GM10266 (cell line): ENCODE results near the gene NSD2.
A peak's percentile ranks its signal among the peaks of the same experiment; 100 is the strongest.
"Not testable (repeated sequence)": the region's sequence is repeated elsewhere in the genome, so short reads cannot be mapped to it uniquely, and the experiment has no call there.

Experiments
- DNase-seq: peaks from one replicate; pipeline ENCODE4 v3.0.0; 2012; ENCODE audit errors: extremely low spot score
- TF ChIP-seq, protein P1 (sequence below): IDR thresholded peaks from 2 replicates; pipeline ENCODE4 v1.5.1; 2012; ENCODE audit warnings: mild to moderate bottlenecking, low read depth; ENCODE audit not compliant: control insufficient read depth, insufficient read depth; ENCODE audit errors: missing control alignments

NSD2 gene

GRCh38 chr4:1907848-1908525, 36.8 kb downstream of the NSD2 start:
- TF ChIP-seq, protein P1, sequence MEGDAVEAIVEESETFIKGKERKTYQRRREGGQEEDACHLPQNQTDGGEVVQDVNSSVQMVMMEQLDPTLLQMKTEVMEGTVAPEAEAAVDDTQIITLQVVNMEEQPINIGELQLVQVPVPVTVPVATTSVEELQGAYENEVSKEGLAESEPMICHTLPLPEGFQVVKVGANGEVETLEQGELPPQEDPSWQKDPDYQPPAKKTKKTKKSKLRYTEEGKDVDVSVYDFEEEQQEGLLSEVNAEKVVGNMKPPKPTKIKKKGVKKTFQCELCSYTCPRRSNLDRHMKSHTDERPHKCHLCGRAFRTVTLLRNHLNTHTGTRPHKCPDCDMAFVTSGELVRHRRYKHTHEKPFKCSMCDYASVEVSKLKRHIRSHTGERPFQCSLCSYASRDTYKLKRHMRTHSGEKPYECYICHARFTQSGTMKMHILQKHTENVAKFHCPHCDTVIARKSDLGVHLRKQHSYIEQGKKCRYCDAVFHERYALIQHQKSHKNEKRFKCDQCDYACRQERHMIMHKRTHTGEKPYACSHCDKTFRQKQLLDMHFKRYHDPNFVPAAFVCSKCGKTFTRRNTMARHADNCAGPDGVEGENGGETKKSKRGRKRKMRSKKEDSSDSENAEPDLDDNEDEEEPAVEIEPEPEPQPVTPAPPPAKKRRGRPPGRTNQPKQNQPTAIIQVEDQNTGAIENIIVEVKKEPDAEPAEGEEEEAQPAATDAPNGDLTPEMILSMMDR = no peak
- no peak for DNase-seq

DNA sequence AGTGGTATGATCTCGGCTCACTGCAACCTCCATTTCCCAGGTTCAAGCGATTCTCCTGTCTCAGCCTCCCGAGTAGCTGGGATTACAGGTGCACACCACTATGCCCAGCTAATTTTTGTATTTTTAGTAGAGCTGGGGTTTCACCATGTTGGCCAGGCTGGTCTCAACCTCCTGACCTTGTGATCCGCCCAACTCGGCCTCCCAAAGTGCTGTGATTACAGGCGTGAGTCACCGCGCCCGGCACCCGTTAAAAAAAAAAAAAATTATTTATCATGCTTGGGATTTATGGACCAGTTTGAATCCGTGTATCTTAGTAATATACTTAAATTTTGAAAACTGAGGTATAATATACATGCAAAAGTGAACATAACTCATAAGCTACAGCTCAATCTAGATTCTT, 38.5 kb downstream of the NSD2 start:
- not testable (repeated sequence) for DNase-seq

- TF ChIP-seq, protein P1 = peak; percentile 36
- DNase-seq = no peak
Measured at GRCh38 chr4:1910643-1911042, 39.5 kb downstream of the NSD2 start.

DNA sequence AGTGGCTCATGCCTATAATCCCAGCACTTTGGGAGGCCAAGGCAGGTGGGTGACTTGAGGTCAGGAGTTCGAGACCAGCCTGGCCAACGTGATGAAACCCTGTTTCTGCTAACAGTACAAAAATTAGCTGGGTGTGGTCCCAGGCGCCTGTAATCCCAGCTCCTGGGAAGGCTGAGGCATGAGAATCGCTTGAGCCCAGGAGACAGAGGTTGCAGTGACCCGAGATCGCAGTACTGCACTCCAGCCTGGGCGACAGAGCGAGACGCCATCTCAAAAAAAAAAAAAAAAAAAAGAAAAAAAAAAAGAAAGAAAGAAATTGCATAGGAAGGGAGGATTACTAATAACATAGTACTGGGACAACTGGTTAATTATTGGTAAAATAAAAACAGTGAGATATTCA, 40.1 kb downstream of the NSD2 start:
- not testable (repeated sequence) for DNase-seq

GRCh38 chr4:1922821-1923220, 51.6 kb downstream of the NSD2 start:
- TF ChIP-seq, protein P1 = no peak
- DNase-seq = no peak

GRCh38 chr4:1927675-1928074, 56.5 kb downstream of the NSD2 start:
- DNase-seq = no peak
- TF ChIP-seq, protein P1 = no peak

- DNase-seq = no peak
- TF ChIP-seq, protein P1 = no peak
Measured at GRCh38 chr4:1928356-1929239, 57.4 kb downstream of the NSD2 start.

DNA sequence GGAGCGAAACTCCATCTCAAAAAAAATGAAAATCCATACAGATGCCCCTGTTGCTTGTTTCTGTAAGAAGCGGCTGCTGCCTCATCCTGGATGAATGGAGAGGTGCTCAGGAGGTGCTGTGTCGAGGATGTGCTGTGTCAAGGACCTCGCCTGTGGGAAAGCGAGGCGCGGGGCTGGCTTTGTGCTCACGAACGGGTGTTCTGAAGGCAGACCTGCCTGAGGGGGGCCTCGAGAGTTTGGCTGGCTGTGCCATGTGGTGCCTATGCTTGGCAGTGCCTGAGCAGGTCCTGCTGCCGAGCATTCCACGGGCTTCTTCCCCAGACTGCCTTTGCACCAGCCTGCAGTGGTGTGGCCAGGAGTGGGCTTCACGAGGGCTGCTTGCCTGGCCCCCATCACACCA, 61.5 kb downstream of the NSD2 start:
- no peak for DNase-seq
- TF ChIP-seq, protein P1 = no peak
